HG02840 (cell line): ENCODE measurements around the gene PLOD1.
A peak's percentile ranks its signal among the peaks of the same experiment; 100 is the strongest.
"Not testable (repeated sequence)": the region's sequence is repeated elsewhere in the genome, so short reads cannot be mapped to it uniquely, and the experiment has no call there.

Experiments used
- ATAC-seq: cut with Tn5 transposase; IDR thresholded peaks from one replicate; pipeline ENCODE4 v1.9.1; 2021; ENCODE audit warnings: mild to moderate bottlenecking, moderate library complexity, moderate number of reproducible peaks; ENCODE audit not compliant: unreplicated experiment, low FRiP score

Gene PLOD1

DNA sequence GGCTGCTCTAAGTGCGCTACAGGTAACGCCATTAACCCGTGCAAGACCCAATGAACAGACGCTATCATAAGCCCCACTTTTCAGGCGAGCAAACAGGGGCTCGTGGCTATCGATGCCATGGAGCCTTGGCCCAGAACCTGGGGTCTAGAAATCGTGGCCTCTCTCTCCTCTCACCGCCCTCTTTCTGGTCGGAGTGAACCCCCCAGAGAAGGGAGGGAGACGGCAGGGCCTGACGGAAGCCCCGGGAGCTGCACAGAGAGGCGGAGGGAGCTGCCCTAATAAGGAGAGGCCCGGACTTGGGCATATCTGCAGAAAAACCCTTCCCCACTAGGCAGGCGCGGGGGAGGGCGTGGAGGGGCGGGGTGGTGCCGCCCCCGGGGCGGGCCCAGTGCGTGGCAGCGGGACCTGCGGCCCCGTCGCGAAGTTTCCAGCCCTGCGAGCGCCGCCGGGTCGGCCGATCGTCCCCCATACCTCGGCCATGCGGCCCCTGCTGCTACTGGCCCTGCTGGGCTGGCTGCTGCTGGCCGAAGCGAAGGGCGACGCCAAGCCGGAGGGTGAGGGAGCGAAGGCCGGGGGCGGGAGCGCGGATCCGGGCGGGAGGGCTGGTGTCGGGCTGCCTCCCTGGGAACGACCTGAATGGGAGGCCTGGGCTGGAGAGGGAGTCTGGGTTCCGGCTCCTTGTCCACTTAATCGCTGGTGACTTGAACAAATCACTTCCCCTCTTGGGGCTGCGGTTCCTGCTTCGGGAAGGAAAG, at the start of gene PLOD1:
Gene PLOD1 (plus strand): TSS at position 416 of the 755 bp plus-strand sequence. CDS start 63 bp downstream, at position 479.
- ATAC-seq: peak; percentile 86

- no peak for ATAC-seq
Observed at GRCh38 chr1:11885916-11886315, 48.6 kb upstream of the PLOD1 start.

DNA sequence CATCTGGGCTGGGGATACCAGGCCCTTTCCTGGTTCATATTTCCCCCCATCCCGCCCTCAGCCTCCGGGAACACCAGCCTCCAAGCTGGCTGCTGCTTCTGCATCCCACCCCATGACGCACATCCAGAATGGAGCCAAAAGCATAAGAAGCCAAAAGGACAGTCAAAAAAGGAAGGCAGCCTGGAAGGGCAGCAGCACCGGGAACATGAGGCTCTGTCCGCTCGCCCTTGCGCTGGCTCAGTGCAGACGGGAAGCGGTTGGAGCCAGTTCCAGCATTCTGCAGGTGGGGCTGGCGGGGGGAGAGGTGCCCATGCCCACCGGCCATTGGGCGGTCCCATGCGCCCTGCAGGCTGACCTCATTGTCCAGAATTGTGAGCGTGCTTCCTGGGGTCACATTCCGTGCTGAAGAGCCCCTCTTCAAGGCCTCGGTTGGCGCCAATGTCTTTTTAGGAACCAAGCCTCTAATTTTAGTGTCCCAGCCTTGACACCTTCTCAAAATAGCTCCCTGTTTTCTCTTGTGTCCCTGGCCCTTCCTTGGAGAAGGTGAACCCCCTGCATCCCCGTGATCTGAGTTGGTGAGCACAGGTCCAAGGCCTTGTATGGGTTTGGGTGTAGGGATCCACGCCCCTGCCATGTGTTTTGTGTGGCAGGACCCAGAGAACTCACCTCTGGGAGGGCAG, 47.4 kb upstream of the PLOD1 start:
- no peak for ATAC-seq

GRCh38 chr1:11887666-11888007, 46.9 kb upstream of the PLOD1 start:
- no peak for ATAC-seq

DNA sequence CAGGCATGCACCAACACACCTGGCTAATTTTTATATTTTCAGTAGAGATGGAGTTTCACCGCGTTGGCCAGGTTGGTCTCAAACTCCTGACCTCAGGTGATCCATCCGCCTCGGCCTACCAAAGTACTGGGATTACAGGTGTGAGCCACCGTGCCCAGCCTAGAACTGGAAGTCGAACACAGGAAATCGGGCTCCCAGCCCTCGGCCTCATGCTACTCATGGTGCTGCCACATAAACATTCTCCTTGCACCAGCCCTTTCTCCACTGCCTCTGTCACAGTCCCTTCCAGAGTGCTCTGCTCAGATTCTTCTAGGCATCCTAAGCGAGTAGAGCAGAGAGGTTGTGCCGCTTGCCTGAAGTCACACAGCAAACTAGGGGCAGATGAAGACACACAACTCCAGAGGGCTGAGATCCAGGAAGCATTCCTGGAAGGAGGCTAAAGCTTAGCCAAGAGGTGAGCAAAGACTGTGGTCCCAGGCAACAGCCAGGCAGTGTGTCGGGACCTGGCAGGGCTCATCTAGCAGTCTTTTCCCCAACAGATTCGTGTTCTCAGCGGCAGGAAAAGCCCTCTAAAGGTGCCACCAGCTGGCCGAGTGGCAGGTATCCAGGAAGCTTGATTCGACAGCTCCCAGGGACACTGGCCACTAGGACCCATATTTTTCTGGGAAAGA, 46.2 kb upstream of the PLOD1 start:
- ATAC-seq: no peak

DNA sequence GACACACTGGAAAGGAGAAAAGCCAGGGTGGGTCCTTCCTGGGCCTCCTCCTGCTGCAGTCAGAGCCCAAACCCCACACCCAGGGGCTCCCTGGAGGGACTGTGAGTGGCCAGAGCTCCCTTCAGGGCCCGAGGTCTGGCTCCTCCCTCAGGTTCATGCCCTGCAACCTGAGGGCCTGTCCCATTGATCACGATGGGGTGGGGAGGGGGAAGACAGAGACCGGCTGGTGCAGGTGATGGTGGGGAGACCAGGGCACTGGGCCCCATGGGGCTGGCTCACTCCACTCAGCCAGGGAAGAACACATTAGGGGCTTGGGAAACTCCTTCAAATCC, 45.7 kb upstream of the PLOD1 start:
- ATAC-seq: no peak

GRCh38 chr1:11891433-11892186, 42.9 kb upstream of the PLOD1 start:
- no peak for ATAC-seq

- ATAC-seq: no peak
Observed at GRCh38 chr1:11893907-11894251, 40.6 kb upstream of the PLOD1 start.

DNA sequence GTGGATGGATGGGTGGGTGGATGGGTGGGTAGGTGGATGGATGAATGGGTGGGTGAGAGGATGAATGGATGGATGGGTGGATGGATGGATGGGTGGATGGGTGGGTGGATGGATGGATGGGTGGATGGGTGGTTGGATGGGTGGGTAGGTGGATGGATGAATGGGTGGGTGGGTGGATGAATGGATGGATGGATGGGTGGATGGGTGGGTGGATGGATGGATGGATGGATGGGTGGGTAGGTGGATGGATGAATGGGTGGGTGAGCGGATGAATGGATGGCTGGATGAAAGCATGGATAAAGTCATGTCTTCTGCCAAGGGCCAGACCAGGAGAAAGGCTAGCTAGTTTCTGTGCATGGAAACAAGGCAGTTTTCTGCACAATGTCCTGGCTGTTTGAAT, 40.0 kb upstream of the PLOD1 start:
- ATAC-seq: not testable (repeated sequence)

DNA sequence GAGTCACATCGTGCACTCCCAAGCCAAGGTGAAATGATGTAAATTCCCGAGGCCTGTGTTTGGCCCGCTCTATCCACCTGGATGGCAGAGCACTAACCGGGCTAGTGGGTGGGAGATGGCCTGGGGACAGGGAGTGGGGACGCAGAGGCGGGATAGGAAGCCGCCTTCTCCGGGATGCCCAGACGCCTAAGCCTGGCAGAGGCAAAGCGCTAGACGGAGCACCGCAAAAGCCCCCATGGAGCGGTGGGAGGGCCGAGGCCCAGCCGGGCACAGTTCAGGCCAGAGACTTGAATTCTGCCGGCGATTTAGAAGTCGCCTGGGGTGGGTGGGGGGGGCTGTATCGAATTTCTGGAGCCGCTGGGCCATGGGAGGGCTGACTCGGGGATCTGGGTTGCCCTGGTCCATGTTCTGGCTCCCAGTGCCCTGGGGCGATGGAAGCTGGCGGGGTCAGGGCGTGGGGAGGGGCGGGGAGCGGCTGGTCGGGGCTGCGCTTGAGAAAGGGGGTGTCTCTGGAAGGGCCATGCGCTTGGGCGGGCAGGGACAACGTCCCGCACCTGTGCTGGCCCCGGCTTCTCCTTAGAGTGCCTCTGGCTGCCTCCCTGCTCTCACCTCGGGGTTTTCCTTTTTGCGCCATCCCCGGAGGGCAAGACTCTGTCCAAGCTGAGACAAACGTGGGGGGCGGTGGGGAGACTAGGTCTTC, 36.3 kb upstream of the PLOD1 start:
- ATAC-seq: no peak

- no peak for ATAC-seq
Observed at GRCh38 chr1:11898831-11899467, 35.6 kb upstream of the PLOD1 start.

DNA sequence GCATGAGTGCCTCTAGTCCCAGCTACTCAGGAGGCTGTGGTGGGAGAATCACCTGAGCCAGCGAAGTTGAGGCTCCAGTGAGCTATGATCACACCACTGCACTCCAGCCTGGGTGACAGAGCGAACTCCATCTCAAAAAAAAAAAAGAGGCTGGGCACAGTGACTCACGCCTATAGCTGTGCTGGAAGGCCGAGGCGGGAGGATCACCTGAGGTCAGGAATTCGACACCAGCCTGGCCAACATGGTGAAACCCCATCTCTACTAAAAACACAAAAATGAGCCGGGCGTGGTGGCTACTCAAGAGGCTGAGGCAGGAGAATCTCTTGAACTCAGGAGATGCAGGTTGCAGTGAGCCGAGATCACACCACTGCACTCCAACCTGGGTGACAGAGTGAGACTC, 33.1 kb upstream of the PLOD1 start:
- ATAC-seq: not testable (repeated sequence)

DNA sequence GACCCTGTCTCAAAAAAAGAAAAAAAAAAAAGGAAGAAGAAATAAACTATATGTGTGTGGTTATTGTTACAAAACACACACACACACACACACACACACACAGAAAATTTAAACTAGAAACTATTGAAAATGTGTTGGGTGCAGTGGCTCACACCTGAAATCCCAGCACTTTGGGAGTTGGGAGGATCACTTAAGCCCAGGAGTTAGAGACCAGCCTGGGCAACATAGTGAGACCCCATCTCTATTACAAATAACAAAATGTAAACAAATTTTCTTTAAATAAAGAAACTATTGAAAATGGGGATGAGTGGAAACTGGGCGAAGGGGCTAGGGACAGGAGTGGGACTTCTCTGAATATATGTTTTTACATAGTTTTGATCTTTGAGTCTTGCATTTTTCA, 31.3 kb upstream of the PLOD1 start:
- no peak for ATAC-seq

DNA sequence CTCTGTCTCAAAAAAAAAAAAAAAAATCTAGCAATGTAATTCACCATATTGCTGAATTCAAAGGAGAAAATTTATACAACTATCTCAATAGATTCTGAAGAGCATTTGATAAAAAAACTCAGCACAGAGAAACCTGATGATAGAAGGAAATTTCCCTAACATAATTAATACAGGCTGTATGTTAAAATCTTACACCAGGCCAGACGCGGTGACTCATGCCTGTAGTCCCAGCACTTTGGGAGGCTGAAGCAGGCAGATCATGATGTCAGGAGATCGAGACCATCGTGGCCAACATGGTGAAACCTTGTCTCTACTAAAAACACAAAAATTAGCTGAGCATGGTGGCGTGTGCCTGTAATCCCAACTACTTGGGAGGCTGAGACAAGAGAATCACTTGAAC, 30.4 kb upstream of the PLOD1 start:
- ATAC-seq: not testable (repeated sequence)

- no peak for ATAC-seq
Observed at GRCh38 chr1:11904978-11905377, 29.5 kb upstream of the PLOD1 start.

- no peak for ATAC-seq
Observed at GRCh38 chr1:11906870-11907269, 27.6 kb upstream of the PLOD1 start.

DNA sequence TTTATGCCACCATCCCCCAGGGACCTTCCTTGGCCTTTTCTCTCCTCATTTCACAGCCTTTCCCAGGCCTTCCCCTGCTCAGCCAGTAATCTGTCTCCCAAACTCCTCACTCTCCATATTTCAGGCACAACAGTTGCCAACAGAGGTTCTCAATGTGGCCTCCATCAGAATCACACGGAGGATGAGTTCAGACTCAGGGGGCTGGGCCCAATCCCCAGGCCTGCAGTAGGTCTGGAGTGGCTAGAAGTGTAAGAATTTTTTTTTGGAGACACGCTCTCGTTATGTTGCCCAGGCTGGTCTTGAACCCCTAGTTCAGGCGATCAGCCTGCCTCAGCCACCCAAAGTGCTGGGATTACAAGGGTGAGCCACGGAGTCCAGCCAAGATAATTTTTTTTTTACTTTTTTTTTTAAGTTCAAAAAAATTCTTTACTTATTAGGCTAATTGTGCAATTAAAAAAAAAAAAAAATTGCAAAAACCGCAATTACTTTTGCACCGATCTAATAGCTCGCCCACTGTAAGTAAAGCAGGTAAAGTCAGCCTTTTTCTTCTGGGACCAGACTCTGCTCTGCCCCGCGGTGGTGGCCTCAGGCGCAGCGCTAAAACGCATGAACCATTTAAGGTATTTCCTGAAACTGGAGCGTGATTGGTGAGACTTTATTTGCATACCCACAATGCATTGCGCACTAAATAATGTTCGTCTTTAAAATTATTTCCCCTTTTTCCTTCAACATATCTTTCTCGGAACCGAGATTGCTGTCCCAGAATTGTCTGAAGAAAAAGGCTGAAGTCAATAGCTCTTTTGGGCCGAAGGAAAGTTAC, 27.0 kb upstream of the PLOD1 start:
- peak; percentile 49 for ATAC-seq

DNA sequence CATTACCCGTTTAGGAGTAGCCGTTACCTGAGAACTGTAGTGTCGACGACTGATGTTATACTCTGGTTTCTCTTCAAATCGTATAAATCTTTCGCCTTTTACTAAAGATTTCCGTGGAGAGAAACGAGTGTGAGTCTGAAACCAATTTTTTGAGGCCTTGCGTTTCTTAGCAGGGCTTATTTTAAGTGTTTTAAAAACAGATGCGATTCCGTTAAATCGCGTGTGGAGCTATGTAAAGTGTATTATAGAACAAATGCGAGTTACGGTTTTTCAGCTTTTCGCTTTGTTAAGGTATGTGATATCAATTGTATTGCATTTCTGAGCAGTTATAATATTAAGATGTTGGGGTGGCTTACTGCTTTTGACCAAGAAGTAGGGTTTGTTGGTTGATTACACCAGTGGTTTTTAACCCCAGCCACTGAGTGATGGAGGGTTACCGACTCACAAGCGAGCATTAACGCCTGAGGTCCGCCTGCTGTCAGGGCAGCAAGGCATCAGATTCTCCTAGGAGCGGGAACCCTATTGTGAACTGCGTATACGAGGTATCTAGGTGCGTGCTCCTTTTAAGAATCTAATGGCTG, 26.3 kb upstream of the PLOD1 start:
- peak; percentile 43 for ATAC-seq

DNA sequence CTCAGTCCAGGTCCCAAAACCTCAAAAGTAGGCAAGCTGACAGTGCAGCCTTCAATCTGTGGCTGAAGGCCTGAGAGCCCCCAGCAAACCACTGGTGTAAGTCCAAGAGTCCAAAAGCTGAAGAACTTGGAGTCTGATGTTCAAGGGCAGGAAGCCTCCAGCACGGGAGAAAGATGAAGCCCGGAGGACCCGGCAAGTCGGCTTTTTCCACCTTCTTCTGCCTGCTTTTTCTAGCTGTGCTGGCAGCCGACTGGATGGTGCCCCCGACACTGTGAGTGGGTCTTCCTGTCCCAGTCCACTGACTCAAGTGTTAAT, 23.6 kb upstream of the PLOD1 start:
- ATAC-seq: not testable (repeated sequence)
